ENCODE measurements around the gene TPM2. TPM values are rescaled to one million over a fixed set of nuclear protein-coding genes. Genes with fewer than 3 reads are reported as not detected.

Gene TPM2
- polyA plus RNA-seq, 1 donor, result 10,018 TPM

DNA sequence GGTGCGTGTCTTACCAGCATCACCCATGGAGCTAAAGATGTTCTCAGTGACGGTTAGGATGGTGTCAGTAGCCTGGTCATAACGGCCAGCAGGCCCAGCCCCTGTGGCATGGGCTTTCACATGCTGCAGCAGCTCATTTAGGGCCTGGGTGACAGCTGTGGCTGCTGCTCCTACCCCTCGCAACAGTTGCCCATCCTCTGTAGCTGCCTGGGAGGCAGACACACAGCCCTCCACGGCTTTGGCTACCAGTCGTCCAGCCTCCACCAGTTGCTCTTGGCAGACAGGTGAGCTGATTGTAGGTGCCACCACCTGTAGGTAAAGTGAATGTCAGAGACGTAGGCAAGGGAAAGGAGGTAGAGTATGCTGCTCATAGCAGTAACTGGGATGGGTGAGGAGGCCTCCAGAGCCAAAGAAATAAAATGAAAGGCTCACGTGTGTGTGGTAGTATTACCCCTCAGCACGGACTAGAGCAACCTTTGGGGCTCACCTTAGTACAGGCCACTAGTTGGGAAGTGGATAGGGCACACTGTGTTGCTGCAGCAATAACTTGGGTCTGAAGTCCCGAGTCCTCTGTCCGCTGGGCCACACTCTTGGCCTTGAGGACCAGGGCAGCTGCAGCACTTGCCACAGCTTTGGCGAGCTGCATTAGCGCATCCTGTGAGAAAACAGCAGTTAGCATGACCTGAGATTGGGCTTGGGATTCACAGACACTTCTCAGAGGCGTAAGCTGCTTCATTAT is 27.6 kb upstream of the TPM2 start:
- no peak for DNase-seq

GRCh38 chr9:35716230-35716629 is 26.5 kb upstream of the TPM2 start:
- DNase-seq, result no peak

GRCh38 chr9:35714579-35715252 is 25.0 kb upstream of the TPM2 start:
- DNase-seq, result no peak

GRCh38 chr9:35714123-35714522 is 24.4 kb upstream of the TPM2 start:
- DNase-seq, result no peak

DNA sequence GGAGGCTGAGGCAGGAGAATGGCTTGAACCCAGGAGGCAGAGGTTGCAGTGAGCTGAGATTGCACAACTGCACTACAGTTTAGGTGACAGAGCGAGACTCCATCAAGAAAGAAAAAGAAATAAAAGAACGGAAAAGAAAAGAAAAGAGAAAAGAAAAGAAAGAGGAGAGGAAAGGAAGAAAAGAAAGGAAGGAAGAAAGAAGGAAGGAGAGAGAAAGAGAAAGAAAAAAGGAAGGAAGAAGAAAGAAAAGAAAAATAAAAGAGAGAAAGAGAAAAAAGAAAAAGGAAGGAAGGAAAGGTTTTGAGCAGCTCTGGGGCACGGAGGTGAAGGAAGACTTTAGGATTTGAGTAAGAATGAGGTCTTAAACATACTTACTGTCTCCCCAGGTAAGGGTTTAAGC is 23.9 kb upstream of the TPM2 start:
- no peak for DNase-seq

DNA sequence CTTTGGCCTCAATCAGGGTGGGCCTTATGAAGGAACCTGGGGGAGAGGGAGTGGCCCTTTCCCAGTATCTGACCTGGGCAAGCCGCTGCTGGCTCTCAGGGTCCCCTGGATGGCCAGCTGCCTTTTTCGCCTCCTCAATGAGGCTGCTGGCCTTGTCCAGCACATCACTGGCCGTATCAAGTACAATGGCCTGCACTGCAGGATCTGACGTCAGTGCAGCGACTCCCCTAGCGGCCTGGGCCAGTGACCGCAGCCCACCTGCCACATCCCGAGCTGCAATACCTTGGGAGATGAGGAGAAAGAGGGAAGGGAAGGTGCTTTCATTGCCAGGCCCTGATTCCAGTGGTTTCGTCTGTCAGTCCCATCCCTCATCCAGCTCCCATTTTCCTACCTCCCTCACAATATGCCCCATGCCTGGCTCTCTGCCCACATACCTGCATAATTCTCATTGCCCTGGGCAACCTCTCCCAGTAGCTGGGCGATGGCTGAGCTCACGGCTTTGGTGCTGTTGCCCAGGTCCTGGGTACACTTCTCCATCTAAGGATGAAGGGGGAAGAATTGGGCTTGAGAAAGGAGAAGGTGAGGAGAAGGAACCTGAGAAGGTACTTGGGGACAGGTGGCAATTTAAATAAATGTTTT is 23.2 kb upstream of the TPM2 start:
- DNase-seq, result no peak

GRCh38 chr9:35711501-35712428 is 22.0 kb upstream of the TPM2 start:
- DNase-seq, result no peak

DNA sequence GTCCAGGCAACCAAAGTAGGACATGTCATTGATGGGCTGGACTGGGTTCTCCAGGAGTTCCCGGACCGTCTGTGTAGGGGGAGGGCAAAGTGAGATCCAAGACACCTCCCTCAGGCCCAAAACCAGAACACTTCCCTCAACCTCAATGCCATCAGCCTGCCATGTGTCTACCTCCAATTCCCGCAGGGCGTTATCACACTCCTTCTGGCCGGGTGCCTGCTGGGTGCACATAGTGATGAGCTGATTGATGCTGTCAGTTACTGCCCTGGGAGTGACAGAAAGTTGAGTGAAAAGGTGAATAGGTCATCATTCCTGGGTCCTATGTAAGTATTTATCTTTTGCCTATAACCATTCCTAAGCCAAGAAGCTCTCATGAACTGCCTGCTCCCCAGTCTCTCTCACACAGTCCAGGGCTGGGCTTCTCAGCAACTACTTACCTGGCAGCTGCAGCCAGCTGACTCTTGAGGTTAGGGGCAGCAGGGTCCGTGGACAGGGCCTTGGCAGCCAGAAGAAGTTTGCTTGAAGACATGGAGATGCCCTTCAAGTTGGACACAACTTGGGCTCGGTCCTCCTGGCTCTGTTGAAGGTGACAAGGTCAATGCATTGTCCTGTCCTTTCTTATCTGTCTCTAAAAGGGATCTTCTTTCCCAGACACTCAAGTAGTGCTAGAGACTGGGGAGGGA is 21.2 kb upstream of the TPM2 start:
- DNase-seq, result no peak

GRCh38 chr9:35708146-35708545 is 18.4 kb upstream of the TPM2 start:
- no peak for DNase-seq

- no peak for DNase-seq
Observed at GRCh38 chr9:35706951-35707350, 17.2 kb upstream of the TPM2 start.

- no peak for DNase-seq
Observed at GRCh38 chr9:35705836-35706430, 16.2 kb upstream of the TPM2 start.

- no peak for DNase-seq
Observed at GRCh38 chr9:35705372-35705771, 15.6 kb upstream of the TPM2 start.

GRCh38 chr9:35703906-35704672 is 14.4 kb upstream of the TPM2 start:
- no peak for DNase-seq

DNA sequence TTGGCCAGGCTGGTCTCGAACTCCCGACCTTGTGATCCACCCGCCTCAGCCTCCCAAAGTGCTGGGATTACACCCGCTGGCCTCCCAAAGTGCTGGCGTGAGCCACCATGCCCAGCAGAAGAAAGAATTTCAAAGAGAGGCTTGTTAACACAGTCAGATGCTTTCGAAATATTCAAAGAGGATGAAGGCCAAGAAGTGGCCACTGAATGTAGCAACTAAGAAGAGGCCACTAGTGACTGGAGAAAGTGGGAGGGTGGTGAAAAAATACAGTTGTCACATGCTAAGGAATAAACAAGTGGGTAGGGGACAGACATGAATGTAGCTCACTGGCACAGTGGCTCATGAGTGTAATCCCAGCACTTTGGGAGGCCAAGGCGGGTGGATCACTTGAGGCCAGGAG is 13.0 kb upstream of the TPM2 start:
- no peak for DNase-seq

DNA sequence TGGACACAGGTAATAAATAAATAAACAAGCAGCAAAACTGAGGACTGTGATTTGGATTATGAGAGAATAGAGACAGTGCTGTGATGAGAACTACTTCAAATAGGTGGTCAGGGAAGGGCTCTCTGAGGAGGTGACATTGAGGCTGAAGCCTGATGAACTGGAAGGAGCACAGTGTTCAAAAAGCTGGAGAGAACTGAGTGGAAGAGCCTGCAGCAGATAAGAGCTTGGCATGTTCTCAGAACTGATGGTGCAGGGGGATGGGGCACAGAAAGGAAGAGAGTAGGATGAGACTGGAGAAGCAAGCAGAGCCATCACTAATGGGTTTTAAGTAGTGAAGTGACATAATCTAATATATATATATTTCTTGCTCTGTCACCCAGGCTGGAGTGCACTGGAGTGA is 11.2 kb upstream of the TPM2 start:
- DNase-seq, result no peak

DNA sequence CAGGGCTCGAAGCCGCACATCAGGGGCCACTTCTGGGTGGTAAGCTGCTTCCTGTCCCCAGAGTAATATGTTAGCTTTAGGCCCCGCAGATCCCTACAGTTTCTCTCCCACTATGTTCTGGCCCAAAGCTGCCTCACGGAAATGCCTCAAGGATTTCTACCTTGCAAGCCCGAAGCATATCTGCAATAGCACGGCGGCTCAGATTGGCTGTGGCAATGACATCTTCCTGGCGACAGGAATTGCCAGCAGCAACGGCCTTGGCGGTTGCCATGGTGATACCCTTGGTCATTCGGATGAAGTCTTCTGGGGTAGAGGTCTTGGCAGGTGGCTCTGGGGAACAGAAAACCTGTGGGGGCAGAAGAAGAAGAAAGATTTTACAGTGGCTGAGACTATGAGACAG is 10.3 kb upstream of the TPM2 start:
- no peak for DNase-seq

GRCh38 chr9:35698231-35698630 is 8.5 kb upstream of the TPM2 start:
- no peak for DNase-seq

DNA sequence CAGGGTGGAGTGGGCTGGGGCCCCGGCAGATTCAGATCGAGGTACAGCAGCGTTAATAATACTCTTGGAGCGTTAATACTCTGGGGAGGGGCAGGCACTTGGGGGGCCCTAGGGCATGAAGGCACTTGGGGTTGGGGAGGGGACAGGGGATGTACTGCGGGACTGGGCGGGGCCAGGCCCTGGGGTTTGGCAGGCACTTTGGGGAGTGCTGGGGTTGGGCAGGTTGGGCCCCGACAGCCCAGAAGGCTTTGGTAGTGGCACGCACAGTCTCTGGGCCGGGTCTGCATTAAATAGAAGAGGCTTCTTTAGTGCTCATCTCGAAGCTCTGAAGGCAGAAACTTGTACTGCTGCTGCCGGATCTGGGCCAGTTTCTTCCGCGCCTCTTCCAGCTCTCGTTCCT is 7.8 kb upstream of the TPM2 start:
- no peak for DNase-seq

GRCh38 chr9:35696520-35697215 is 6.9 kb upstream of the TPM2 start:
- DNase-seq, result no peak

DNA sequence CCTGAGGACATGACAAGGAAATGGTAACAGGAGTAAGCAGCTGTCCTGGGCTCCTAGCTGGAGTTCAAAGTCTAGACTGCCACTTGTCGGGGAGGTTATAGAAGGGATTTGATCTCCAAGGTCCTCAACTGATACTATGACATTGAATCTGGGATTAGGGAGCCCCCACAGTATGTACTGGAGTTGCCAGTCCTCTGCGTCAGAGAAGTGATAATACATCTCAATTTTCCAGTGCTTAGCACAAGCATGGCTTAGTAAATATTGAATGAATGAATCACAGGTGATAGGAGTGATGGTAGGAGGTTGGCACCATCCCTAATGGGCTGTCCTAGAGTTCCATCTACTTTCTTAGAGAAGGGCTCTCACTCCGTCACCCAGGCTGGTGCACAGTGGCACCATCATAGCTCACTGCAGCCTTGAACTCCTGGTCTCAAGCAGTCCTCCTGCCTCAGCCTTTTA is 6.2 kb upstream of the TPM2 start:
- no peak for DNase-seq

Measured in hindlimb muscle (tissue), 1 donor.